ENCODE data around the gene SYMPK. TPM values are rescaled to one million over a fixed set of nuclear protein-coding genes. Genes with fewer than 3 reads are reported as not detected.
"Not testable (repeated sequence)": the region's sequence is repeated elsewhere in the genome, so short reads cannot be mapped to it uniquely, and the experiment has no call there.

The SYMPK gene
- total and polyA plus RNA-seq, 2 experiments from 2014 or later = 66.6 to 78.7 TPM

DNA sequence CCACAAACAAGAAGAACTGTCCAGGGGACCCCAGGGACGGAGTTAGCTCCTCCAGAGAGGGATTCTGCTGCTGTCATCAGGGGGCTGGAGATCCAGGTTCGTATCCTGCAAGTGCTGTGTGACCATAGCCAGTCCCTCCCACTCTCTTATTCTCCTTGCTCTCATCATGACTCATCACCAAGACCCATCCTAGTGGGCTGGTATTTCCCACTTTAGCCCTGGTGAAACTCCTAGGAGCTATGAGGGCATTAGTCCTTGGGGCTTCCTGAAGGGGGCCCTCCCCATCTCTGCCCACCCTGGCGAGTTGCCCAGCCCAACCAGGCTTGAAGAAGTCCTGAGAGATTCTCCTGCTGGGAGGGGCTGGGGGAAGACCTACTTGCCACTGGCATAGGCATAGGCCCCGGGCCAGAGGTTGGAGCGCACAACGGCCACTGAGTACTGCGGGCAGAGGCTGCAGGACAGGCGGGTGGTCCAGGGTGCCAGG lies 62.8 kb downstream of the SYMPK start:
- DNase-seq (ENCODE audit: low read depth in 1 of 2, low spot score in 1 of 2) = peak in 1 of 2 donors; percentile 48
- Histone ChIP-seq H3K27ac (no peak overlapping the region), H3K4me3 (no peak overlapping the region), H3K4me1 (ENCODE audit: low read depth) (no peaks in the 10 kb centered on the region), H3K9me3 (ENCODE audit: low read depth) (no peaks in the 10 kb centered on the region), H3K27me3 (no peaks in the 10 kb centered on the region), H3K36me3 (no peaks in the 10 kb centered on the region)
- TF ChIP-seq, protein P1, sequence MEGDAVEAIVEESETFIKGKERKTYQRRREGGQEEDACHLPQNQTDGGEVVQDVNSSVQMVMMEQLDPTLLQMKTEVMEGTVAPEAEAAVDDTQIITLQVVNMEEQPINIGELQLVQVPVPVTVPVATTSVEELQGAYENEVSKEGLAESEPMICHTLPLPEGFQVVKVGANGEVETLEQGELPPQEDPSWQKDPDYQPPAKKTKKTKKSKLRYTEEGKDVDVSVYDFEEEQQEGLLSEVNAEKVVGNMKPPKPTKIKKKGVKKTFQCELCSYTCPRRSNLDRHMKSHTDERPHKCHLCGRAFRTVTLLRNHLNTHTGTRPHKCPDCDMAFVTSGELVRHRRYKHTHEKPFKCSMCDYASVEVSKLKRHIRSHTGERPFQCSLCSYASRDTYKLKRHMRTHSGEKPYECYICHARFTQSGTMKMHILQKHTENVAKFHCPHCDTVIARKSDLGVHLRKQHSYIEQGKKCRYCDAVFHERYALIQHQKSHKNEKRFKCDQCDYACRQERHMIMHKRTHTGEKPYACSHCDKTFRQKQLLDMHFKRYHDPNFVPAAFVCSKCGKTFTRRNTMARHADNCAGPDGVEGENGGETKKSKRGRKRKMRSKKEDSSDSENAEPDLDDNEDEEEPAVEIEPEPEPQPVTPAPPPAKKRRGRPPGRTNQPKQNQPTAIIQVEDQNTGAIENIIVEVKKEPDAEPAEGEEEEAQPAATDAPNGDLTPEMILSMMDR (IDR thresholded peaks at IDR 0.05; ENCODE audit: low read depth, low read length) = no peak

DNA sequence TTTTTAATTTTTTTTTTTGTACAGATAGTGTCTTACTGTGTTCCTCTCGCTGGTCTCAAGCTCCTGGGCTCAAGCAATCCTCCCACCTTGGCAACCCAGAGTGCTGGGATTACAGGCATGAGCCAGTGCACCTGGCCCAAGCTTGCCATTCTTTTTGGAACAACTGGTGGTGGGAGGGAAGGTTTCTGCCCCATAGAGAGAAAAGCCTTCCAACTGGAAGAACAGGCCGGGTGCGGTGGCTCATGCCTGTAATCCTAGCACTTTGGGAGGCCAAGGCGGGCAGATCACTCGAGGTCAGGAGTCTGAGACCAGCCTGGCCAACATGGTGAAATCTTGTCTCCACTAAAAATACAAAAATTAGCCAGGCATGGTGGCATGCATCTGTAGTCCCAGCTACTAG lies 63.4 kb downstream of the SYMPK start:
- H3K27ac ChIP-seq, H3K4me3 ChIP-seq, H3K36me3 ChIP-seq: not testable (repeated sequence)

DNA sequence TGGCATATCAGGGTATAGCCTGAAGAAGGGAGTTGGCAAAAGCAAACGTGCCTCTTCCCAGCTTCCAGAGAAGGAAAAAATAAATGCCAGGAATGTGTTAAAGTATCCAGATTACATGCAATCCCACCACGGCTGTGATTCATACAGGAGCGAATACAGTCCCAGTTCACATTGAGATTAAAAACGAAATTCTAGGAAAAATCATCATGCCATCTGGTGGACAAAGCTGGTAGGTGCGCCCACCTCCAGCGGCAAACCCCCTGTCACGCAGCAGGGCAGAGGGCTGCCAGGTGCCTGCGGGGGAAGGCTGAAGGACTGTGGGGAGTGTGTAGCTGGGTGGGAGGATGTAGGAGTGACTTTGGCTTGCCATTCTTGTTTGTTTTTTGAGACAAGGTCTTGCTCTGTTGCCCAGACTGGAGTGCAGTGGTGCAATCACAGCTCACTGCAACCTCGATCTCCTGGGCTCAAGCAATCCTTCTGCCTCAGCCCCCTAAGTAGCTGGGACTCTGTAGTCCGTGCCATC lies 63.9 kb downstream of the SYMPK start:
- Histone ChIP-seq H3K4me3 (no peak overlapping the region), H3K9me3 (ENCODE audit: low read depth) (no peaks in the 10 kb centered on the region), H3K27me3 (no peaks in the 10 kb centered on the region), H3K36me3 (no peaks in the 10 kb centered on the region), H3K27ac (no peak overlapping the region), H3K4me1 (ENCODE audit: low read depth) (no peaks in the 10 kb centered on the region)
- TF ChIP-seq, protein P1 (IDR thresholded peaks at IDR 0.05; ENCODE audit: low read depth, low read length) = peak; percentile 83
- peak; percentile 68 to 90 for DNase-seq (ENCODE audit: low read depth in 1 of 2, low spot score in 1 of 2)

More for the DNA sequence above, 63.4 kb downstream of the SYMPK start:
- H3K27me3 ChIP-seq; DNase-seq (ENCODE audit: low read depth in 1 of 2, low spot score in 1 of 2); H3K4me1 ChIP-seq (ENCODE audit: low read depth); H3K9me3 ChIP-seq (ENCODE audit: low read depth): not testable (repeated sequence)

DNA sequence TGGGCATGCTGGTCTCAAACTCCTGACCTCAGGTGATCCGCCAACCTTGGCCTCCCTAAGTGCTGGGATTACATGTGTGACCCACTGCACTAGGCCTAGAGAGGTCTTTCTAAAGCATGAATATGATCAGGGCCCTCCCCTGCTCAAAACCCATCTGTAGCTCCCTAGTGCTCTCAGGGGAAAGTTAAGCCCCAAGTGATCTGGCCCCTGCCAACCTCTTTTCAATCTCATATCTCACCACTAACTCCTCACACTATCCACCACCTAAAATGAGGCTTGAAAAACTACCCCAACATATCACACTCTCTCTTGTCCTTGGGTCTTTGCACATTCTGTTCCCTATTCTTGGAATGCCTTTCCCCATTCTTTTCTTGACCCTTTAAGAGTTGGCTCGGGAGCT lies 68.3 kb downstream of the SYMPK start:
- Histone ChIP-seq H3K36me3 (peaks cover 2% of the 10 kb centered on the region), H3K9me3 (ENCODE audit: low read depth) (no peaks in the 10 kb centered on the region), H3K27ac (no peak overlapping the region), H3K27me3 (no peaks in the 10 kb centered on the region), H3K4me1 (ENCODE audit: low read depth) (peaks cover 10% of the 10 kb centered on the region), H3K4me3 (no peak overlapping the region)
- TF ChIP-seq, protein P1 (IDR thresholded peaks at IDR 0.05; ENCODE audit: low read depth, low read length) = no peak
- no peak for DNase-seq (ENCODE audit: low read depth in 1 of 2, low spot score in 1 of 2)

DNA sequence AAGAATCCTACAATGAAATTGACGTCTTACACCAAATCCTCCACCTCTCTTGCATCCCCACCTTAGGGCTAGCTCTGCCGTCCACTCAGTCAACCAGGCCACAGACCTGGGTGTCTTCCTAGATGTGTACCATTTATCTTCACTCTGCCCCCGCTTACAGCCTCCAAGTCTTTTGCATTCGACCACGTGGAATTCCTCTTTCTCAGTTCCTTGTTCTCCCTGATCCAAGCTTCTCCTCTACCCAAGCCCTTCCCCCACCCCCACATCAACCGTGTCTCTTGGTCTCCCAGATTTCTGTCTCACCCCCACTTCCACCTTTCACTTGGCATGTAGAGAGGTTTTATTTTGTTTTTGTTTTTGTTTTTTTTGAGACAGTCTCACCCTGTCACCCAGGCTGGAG lies 69.1 kb downstream of the SYMPK start:
- no peak for DNase-seq (ENCODE audit: low read depth in 1 of 2, low spot score in 1 of 2)

DNA sequence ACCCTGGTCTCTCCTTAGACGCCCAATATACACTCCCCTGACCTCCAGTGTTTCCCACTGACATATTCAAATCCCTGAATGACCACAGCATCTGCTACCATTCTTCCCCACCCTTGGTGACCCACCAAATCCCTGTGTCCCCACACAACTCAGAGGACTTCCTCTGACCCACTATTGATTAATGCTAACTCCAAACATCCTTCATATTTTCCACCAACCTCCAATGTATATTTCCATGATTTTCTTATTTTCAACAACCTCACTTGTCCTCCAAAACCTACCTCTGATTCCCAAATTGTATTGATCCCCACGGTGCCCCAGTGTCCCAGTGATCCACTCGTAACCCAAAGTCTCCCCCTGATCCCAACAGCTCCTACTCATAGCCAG lies 69.8 kb downstream of the SYMPK start:
- no peak for DNase-seq (ENCODE audit: low read depth in 1 of 2, low spot score in 1 of 2)
- H3K4me3 ChIP-seq = no peak overlapping the region
- no peak overlapping the region for H3K27ac ChIP-seq
- peaks cover 10% of the 10 kb centered on the region for H3K4me1 ChIP-seq (ENCODE audit: low read depth)
- no peaks in the 10 kb centered on the region for H3K9me3 ChIP-seq (ENCODE audit: low read depth)
- H3K27me3 ChIP-seq = no peaks in the 10 kb centered on the region
- H3K36me3 ChIP-seq = peaks cover 13% of the 10 kb centered on the region
- TF ChIP-seq, protein P1 (IDR thresholded peaks at IDR 0.05; ENCODE audit: low read depth, low read length) = no peak

More for the DNA sequence above, 69.1 kb downstream of the SYMPK start:
- no peaks in the 10 kb centered on the region for H3K9me3 ChIP-seq (ENCODE audit: low read depth)
- H3K27ac ChIP-seq = no peak overlapping the region
- no peak overlapping the region for H3K4me3 ChIP-seq
- no peaks in the 10 kb centered on the region for H3K27me3 ChIP-seq
- H3K36me3 ChIP-seq = peaks cover 10% of the 10 kb centered on the region
- TF ChIP-seq, protein P1 (IDR thresholded peaks at IDR 0.05; ENCODE audit: low read depth, low read length) = no peak
- H3K4me1 ChIP-seq (ENCODE audit: low read depth) = peaks cover 10% of the 10 kb centered on the region

All from cardiac muscle cell (in vitro differentiated cells and primary cell).